GM18868 (cell line): Measurements from ENCODE around the gene FOXL2.
A peak's percentile ranks its signal among the peaks of the same experiment; 100 is the strongest.
"Not testable (repeated sequence)": the region's sequence is repeated elsewhere in the genome, so short reads cannot be mapped to it uniquely, and the experiment has no call there.

Experiments
- ATAC-seq: cut with Tn5 transposase; IDR thresholded peaks from one replicate; pipeline ENCODE4 v1.9.1; 2021; ENCODE audit warnings: mild to moderate bottlenecking, moderate library complexity; ENCODE audit not compliant: unreplicated experiment

FOXL2 gene

DNA sequence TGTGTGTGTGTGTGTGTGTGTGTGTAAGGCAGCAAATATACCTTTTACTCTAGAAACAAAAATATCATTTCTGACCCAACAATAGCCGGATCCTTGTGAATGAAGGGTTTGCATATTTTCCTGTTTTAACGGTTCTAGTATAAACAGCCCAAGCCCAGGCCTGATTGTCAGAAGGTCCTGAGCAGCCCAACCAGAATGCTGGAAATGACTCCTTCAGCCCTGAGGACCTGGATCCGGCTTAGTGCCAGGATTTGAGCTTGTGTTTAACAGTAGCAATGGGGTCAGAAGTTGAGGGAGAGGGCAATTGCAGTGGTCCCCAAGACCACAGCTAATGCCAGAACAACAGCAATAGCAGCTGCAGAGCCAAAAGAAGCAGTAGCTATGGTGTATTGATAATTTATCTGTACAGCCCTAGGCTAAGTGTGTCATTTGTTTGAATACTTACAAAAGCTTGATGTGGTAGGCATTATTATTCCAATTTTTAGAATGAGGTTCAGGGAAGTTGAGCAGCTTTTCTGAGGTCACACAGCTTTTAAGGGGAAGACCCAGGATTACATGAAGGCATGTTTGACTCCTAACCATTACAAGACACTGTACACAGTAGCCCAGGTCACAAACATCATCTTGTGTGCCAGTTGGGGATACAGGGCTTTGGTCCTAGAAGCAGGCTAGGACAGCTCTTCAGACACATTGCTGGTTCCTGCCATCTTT, 12.8 kb downstream of the FOXL2 start:
- ATAC-seq, result no peak

DNA sequence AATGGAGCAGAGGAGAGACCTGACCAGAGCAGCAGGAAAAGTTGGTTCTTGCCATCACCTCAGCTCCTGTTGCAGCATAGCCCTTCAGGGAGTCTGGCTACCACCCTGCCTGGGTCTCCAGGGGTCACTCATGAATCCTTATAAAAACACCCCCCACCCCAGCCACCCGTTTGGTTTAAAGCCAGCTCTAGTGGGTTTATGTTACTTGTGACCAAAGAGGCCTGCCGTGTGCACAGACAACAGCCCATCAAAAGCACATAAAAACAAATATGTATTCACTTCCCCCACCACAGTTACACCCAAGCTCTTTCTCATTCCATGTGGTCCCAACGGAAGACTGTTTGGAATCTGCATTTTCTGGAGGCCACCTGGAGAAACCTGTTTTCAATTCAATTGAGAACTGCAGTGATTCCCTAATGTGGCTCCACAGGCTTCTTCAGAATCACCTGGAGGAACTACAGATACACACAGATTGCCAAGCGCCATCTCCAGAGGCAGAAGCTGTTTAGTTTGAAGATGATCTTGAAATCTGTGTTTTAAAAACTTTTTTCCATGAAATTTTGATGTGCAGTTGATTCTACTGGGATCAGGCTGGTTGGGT, 13.8 kb downstream of the FOXL2 start:
- ATAC-seq, result no peak

DNA sequence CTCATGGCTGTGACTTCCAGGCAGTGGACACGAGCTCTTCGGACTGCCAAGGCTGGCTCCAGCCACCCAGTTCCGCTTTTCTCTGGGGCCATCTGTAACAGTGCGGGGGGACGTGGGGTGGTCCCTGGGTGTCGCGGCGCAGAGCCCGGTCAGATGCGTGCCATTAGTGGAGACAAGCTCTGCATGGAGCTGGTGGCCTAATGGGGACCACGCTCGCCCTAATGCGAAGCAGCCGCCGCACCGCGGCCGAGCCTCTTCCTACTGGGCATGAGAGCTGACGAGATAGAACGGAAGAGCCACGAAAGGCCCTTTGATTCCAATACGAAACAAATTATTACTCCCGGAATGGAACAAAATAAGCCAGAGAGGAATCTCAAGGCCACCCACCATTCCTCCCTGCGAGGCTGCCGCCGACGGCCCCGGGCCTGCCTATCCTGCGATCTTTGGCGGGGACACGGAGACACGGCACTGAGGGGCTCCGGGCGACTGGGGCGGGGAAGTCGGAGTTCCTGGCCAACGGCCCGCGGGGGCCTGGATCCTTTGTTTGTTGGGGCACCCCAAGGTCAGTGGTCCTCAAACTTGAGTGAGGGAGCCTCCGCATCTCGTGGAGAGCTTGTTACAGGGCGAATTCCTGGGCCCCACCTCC, 18.1 kb downstream of the FOXL2 start:
- ATAC-seq, result no peak

DNA sequence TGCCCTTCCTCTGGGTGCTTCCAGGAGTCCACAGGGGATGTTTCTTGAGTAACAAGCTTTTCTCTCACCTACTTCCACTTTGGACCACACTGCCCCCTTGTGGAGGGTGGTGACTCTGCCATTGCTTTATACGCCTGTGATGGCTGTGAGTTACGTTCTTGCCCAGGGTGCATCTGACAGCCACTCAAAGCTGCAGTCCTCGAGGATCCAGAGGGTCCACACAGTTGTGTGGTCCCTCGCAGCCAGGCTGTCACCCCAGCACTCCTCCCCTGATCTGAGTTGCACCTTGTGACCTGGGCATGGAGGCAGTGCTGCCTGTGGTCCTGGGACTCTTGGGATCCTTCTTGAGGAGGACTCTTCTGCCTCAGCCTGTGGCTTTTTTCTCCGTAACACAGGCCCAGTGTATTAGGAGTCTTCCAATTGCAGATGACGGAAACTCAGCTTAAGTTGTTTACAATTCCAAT, 23.4 kb downstream of the FOXL2 start:
- peak; percentile 94 for ATAC-seq

DNA sequence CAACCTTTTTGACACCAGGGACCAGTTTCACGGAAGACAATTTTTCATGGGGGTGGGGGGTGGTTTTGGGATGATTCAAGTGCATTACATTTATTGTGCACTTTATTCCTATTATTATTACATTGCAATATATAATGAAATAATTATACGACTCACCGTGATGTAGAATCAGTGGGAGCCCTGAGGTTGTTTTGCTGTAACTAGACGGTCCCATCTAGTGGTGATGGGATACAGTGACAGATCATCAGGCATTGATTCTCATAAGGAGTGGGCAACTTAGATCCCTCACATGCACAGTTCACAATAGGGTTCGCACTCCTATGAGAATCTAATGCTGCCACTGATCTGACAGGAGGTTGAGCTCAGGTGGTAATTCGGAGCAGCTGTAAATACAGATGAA, 24.5 kb downstream of the FOXL2 start:
- not testable (repeated sequence) for ATAC-seq

DNA sequence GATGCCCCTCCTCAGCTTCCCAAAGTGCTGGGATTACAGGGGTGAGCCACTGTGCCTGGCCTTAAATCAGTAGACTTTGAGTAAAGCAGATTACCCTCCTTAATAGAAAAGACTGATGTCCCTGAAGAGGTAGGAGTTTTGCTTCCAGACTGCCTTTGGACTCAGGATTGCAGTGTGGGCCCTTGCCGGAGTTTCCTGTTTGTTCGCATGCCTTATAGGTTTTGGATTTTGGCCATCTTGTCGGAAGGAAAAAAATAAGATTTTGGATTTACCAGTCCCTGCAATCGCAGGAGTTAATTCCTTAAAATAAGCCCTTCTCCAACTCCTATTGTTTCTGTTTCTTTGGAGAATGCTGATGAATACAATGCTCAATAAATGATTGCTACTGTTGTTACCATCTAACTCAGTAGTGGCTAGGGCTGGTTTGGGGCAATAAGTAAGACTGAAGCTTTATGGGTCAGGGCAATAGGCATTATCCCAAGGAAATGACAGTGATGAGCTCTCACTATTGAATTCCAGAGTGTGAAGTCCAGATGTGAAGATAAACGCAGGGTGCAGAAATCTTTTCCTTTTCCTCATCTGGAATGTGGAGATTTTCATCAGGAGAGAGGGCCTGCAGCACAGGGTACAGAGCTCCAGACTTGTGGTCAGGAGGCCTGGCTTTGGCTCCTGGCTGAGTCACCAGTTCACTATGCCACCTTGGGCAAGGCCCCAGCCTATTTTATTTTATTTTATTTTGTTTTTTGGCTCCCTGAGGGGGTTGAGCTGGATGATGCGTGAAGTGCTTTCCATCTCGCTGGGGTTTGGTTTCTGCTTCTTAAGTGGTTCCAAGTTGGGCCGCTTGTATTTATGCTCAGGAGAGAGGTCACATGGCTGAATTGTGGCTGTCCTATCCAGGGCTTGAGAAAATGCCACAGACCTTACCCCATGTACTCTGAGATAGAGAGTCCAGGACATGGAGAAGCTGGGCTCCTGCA, 25.3 kb downstream of the FOXL2 start:
- ATAC-seq, result no peak

DNA sequence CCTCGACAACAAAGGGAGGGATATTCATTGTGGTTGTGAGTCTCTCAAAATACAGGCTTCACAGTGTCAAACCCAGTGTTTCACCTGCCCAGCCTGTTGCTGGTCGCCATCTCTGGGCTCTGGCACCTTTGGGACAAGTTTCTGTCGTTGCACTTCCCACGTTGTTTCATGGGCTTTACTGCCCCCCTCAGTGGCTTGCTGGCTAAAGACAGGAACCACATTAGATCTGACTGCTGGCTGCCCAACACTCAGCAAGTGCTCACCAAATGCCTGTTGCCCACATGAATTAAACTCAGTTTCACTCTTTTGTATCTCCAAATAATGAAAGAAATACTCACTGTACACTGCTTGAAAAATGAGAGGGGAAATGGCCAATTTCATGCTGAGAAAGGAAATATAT, 27.6 kb downstream of the FOXL2 start:
- no peak for ATAC-seq

DNA sequence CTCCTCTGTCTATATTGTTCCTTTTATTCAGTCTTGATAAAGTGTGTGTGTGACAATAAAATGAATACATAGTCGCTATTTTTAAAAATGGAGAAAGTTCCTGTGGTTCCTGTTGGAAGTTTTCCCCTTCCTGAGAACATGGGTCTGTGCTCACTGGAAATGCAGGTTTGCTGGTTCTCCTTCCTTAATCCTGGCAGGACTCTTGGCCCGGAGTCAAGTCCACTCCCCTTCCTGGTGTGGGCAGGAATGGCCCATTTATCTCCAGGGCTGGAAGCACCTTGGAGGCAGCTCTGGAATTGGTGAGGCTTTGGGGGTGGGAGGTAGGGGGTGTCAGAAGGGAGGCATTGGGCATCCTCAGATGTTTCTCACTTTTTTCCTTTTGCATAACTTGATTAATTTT, 30.1 kb downstream of the FOXL2 start:
- no peak for ATAC-seq

DNA sequence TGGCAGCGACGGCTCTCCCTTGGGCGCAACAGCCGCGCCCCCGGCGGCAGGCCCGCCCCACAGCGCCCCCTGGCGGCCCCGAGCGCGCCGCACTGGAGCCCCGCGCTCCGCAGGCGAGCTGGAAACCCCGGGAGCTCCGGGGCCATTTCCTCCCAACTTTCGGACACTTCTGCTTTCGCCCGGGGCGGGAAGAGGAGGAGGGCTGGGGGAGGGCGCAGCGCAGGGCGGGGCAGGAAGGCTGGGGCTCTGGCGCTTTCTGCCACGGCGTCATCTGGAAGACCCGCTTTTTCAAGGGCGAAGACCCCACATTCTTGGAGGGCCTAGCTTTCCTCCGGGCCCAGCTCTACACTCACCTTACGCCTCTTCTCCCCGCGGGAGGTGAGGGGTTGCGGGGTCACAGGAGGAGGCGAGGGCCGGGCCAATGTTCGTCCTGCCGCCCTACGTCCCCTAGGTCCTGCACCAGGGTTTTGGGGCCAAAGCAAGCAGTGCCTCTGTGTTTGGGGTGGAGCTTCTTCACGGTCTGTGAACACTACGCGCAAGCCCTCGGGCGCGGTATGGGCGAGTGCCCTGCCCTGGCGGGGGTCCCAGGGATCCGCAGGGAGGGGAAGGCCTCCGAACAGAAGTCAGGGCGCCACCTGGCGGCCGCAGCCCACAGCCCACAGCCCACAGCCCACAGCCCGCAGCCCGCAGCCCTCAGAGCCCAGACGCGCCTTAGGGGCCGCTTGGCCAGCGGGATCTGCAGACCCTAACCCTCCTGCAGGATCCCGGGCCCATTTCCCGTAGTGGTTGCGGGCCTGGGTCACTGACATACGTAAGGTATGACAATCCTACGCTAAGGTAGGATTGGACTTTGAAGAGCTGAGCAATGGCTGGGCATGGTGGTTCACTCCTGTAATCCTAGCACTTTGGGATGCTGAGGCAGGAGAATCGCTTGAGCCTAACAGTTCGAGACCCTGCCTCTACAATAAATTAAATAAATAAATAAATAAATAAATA, 31.1 kb downstream of the FOXL2 start:
- peak; percentile 84 for ATAC-seq

DNA sequence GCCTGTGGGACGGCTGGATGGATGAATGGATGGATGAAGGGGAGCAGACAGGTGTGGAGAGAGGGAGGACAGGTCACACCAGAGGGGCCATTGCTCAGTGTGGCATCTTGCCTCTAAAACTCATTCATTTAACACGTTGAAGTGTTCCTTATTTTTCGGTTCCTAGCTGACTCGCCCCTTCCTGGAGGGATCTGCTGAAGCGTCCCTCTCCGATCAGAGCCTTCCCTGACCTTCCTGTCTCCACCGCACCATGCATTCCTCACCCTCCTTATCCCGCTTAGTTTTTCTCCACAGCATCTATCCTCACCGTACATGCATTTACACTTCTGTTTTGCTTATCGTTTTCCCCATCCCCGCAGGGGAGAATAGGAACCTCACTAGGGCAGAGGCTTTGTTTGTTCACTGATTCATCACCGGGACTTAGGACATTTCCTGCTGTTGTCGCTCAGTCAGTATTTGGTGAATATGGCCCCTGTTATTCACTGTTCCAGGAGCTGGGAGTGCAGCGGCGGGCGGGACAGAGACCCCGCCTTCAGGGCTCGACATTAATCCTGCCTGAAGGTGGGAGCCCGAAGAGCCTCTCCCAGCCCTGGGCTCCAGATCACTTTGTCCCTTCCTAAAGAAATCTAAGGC, 32.0 kb downstream of the FOXL2 start:
- peak; percentile 19 for ATAC-seq

DNA sequence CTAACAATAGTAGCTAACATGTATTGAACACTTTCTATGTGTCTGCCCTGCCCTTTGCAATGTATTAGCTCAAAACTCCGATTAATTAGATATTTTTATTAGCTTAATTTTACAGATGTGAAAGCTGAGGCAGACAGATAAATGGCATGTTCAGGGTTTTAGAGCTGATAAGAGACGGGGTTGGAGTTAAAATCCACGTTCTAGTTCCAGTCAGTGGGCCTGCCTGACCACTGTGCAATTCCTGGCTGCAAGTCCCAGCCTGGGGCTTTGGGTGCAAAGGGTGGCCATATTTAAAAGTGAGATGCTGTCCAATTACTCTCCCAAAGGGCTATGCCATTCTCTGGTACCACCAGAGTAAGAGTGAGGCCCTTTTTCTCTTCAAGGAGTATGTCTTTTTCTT, 33.2 kb downstream of the FOXL2 start:
- no peak for ATAC-seq

DNA sequence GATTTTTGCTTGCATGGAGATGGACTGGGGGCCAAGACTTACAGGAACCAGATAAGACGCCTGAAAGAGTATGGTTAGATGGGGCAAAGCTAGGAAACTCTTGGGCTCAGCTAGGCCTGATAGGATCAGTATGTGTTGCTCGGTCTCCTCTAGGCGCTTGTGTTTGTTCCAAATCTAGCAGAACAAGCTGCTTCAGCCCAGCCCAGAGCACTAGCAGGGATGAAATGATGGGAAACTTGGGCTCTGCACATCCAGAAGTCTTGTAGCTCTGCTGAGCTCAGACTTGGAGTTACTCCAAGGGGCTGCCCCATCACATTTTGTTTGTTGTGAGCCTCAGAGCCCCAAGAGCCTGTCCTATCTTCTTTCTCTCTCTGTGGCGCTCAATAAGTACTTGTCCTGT, 34.7 kb downstream of the FOXL2 start:
- no peak for ATAC-seq

DNA sequence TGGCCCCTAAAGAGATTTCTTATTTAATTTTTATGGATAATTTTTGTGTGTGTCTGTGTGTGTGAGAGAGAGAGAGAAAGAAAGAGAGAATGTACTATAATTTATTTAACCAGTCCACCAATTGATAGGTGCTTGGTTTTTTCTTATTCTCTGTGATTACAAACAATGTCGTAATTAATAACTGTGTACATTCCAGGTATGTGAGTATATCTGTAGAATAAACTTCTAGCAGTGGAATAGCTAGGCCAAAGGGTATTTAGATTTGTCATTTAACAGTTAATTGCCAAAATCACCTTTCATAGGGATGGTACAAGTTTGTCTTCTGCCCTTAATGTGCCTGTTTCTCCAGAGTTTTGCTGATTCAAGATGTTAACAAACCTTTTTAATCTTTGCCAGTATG, 35.3 kb downstream of the FOXL2 start:
- no peak for ATAC-seq

DNA sequence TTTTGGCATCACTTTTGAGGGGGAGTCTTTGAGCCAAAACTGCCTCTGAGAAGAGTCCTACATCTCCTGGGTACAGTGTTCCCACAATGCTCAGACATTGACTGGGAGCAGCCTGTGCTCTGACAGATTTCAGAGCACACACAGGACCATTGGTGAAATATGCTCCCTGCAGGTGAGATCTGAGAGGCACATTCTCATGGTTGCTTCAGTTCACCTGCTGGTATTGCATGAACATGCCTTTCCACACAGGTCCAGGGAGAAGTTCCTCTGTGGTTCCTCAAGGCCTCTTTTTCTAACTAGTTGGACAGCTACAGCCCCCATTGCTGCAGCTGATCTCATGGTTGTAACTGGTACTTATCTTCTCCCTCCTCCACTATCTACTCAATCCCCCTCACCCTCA, 37.0 kb downstream of the FOXL2 start:
- no peak for ATAC-seq

DNA sequence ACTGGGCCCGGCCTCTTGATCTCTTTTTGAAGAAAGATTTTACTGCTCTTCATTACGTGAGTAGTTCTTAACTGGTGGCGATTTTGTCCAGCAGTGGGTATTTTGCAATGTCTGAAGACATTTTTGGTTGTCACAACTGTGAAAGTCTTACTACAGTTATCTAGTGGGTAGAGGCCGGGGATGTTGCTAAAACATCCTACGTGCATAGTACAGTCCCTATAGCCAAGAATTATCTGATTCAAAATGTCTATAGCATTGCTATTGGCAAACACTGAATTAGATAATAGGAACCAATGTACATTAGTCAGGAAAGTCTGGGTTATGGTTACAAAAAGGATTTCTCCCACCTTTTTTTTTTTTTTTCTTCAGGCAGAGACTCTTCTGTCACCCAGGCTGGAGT, 38.1 kb downstream of the FOXL2 start:
- ATAC-seq, result no peak

DNA sequence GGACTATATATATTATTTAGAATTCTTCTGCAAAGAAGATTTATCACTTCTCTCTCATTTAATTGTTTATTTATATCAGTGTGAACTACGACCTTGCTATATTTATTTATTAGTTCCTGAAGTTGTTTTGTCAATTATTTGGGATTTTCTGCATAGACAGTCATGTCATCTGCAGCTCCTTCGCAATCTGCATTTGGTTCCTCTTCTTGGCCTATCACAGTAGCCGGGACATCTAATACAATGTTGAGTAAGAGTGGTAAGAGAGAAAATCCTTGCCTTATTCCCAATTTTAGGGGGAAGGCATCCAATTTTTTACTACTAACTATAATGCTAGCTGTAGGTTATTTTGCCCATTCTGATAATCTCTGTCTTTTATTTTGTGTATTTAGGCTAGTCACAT, 39.4 kb downstream of the FOXL2 start:
- ATAC-seq, result no peak

DNA sequence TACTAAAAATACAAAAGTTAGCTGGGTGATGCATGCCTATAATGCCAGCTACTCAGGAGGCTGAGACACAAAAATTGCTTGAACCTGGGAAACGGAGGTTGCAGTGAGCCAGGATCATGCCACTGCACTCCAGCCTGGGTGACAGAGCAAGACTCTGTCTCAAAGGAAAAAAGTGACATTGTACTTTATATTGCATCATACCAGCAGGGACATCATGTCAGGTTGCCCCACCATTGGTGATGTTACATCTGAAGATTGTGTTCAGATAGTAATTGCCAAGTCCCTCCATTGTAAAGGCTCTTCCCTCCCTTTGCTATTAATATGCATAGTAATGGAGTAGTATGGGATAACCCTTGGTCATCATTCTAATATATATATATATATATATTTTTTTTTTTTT, 44.8 kb downstream of the FOXL2 start:
- ATAC-seq, result no peak

DNA sequence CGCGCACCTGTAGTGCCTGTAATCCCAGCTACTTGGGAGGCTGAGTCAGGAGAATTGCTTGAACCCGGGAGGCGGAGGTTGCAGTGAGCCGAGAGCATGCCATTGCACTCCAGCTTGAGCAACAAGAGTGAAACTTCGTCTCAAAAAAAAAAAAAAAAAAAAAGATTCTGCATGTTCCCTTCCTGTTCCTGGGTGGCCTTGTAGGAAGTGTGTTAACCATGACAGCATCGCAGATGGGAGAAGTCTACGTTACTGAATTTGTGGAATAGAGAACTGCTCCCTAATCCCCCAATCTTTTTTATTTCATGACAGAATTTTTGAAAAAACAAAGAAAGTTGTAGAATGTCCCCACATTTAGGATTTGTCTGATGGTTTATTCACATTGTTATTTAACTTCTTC, 45.4 kb downstream of the FOXL2 start:
- ATAC-seq, result no peak

DNA sequence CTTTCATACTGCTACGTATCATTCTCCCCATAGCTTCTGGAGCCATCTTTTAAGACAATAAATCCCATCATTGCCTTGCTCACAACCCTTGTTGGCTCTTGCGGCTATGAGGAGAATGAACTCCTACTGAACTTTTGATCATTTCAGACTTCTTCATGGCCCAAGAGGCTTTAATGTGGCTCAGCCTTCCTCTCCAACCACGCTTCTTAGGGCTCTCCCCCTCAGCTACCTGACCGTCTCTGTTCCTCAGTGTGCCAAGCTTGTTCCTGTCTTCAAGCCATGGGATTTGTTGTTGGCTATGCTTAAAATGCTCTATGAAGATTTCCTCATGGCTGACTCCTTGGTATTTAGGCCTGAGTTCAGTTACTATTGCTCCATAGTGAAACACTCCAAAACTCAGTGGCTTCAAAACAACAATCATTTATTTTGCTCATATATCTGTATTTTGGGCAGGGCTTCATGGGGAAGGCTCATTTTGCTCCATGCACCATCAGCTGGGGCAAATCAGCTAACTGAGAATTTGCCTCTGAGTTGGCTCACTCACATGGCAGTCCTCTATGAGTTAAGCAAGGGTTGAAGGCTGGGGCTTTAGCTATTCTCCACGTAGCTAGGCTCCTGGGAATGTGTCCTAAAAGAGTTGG, 47.5 kb downstream of the FOXL2 start:
- ATAC-seq, result no peak
